Fibroblast of lung (primary cell): ENCODE data around the gene CDC25C. TPM values are rescaled to one million over a fixed set of nuclear protein-coding genes. Genes with fewer than 3 reads are reported as not detected.

Experiments
- DNase-seq, 2 donors: peaks; one replicate each; pipeline versions ENCODE4 v3.0.0 to v3.0.0-alpha.2; 2010; ENCODE audit warnings: low read depth in 2 of 2
- H2AFZ ChIP-seq: 2 replicates; pipeline ENCODE4 v1.5.1; 2012; ENCODE audit warnings: low read length, control low read depth, inconsistent platforms
- H3K27ac ChIP-seq: 2 replicates; pipeline ENCODE4 v1.5.1; 2011; ENCODE audit warnings: low read length, control low read depth; ENCODE audit not compliant: insufficient read depth
- H3K27me3 ChIP-seq: 2 replicates; pipeline ENCODE4 v1.5.1; 2011; ENCODE audit warnings: mild to moderate bottlenecking, low read length; ENCODE audit not compliant: control insufficient read depth, insufficient read depth
- H3K36me3 ChIP-seq: 2 replicates; pipeline ENCODE4 v1.5.1; 2011; ENCODE audit warnings: low read length; ENCODE audit not compliant: control insufficient read depth, insufficient read depth
- H3K4me1 ChIP-seq: 2 replicates; pipeline ENCODE4 v1.5.1; 2011; ENCODE audit warnings: low read length; ENCODE audit not compliant: control insufficient read depth, insufficient read depth; ENCODE audit errors: extremely low read depth
- H3K4me2 ChIP-seq: 2 replicates; pipeline ENCODE4 v1.5.1; 2011; ENCODE audit warnings: low read length, control low read depth; ENCODE audit not compliant: insufficient read depth; ENCODE audit errors: extremely low read depth
- H3K4me3 ChIP-seq, 4 experiments: fragments of 200-600 bp in 1 of 4; sonication (generic) in 1 of 4; replicated peaks in 1 of 4; 2 replicates each; pipeline ENCODE4 v1.5.1; 2011 to 2016; ENCODE audit warnings: low read length in 4 of 4, low read depth in 3 of 4, mild to moderate bottlenecking in 3 of 4, control low read depth in 2 of 4, inconsistent platforms in 1 of 4, mixed read lengths in 1 of 4; ENCODE audit not compliant: insufficient read depth in 1 of 4; ENCODE audit errors: control extremely low read depth in 1 of 4
- H3K79me2 ChIP-seq: 2 replicates; pipeline ENCODE4 v1.5.1; 2012; ENCODE audit warnings: mild to moderate bottlenecking, low read length, inconsistent platforms; ENCODE audit not compliant: control insufficient read depth, insufficient read depth
- H3K9ac ChIP-seq: 2 replicates; pipeline ENCODE4 v1.5.1; 2011; ENCODE audit warnings: mild to moderate bottlenecking, low read length, control low read depth; ENCODE audit not compliant: insufficient read depth
- H3K9me3 ChIP-seq: 2 replicates; pipeline ENCODE4 v1.5.1; 2012; ENCODE audit warnings: low read depth, low read length; ENCODE audit not compliant: control insufficient read depth, insufficient read depth
- H4K20me1 ChIP-seq: 2 replicates; pipeline ENCODE4 v1.5.1; 2011; ENCODE audit warnings: low read length; ENCODE audit not compliant: control insufficient read depth, insufficient read depth; ENCODE audit errors: extremely low read depth
- CTCF ChIP-seq, 2 donors: IDR thresholded peaks in 1 of 2; conservative IDR thresholded peaks in 1 of 2; 1 replicate in 1 of 2; 2 replicates in 1 of 2; pipeline ENCODE4 v1.5.1; 2011 to 2012; ENCODE audit warnings: low read length in 2 of 2, control low read depth in 1 of 2, inconsistent platforms in 1 of 2, low read depth in 1 of 2, mild to moderate bottlenecking in 1 of 2
- EZH2 ChIP-seq: IDR thresholded peaks from 2 replicates; pipeline ENCODE4 v1.5.1; 2012; ENCODE audit warnings: low read length, control low read depth, mild to moderate bottlenecking; ENCODE audit errors: missing control alignments
- polyA plus RNA-seq, 2 donors: library from polyadenylated mRNA; depleted of rRNA in 1 of 2; stranded (reverse) in 1 of 2; unstranded in 1 of 2; fragments of >200 nt; gene quantifications; 2 replicates each; pipeline ENCODE4 v1.2.1, GENCODE V29; 2011 to 2012; ENCODE audit warnings: missing spikeins in 1 of 2
- total RNA-seq: library from RNA; depleted of rRNA; stranded (reverse); fragments of >200 nt; gene quantifications from 2 replicates; pipeline ENCODE4 v1.2.1, GENCODE V29; 2014

Gene CDC25C
- total and polyA plus RNA-seq, 2 donors (not counting 1 experiment from before 2014, with no cell fraction given) = 2.4 to 3.0 TPM

- TF ChIP-seq CTCF (conservative IDR thresholded peaks at IDR 0.05 in 1 of 2, IDR thresholded peaks at IDR 0.05 in 1 of 2; ENCODE audit: low read depth in 1 of 2, low read length in 2 of 2) (peak; percentile 96 to 99), EZH2 (no peak)
- Histone ChIP-seq H3K9ac (peak within 1 kb of the TSS; percentile 83), H4K20me1 (no peaks in the 10 kb centered on the region), H3K9me3 (peaks cover 3% of the 10 kb centered on the region), H3K79me2 (peaks cover 40% of the 10 kb centered on the region), H3K4me1 (no peaks in the 10 kb centered on the region), H3K36me3 (peaks cover 8% of the 10 kb centered on the region), H3K27me3 (no peaks in the 10 kb centered on the region), H3K4me3 (peak within 1 kb of the TSS; percentile 67 to 95 (median 84)), H3K4me2 (peak within 1 kb of the TSS; percentile 60), H3K27ac (peak within 1 kb of the TSS; percentile 73), H2AFZ (peak within 1 kb of the TSS; percentile 37)
- peak; percentile 72 to 84 for DNase-seq
These were observed 20.6 kb upstream of the CDC25C start, which contains the start of gene KDM3B for GRCh38 chr5:138352071-138352721. TSS of gene KDM3B (plus strand) at chr5:138352685. CDS start at chr5:138352796, 111 bp downstream.

- TF ChIP-seq CTCF (conservative IDR thresholded peaks at IDR 0.05 in 1 of 2, IDR thresholded peaks at IDR 0.05 in 1 of 2; ENCODE audit: low read depth in 1 of 2, low read length in 2 of 2) = no peak
These were observed 19.9 kb upstream of the CDC25C start for GRCh38 chr5:138351517-138351916.

GRCh38 chr5:138351056-138351455, 19.5 kb upstream of the CDC25C start:
- Histone ChIP-seq H3K4me1 (no peaks in the 10 kb centered on the region), H4K20me1 (no peaks in the 10 kb centered on the region), H3K4me2 (no peak overlapping the region), H3K36me3 (peaks cover 12% of the 10 kb centered on the region), H3K27me3 (no peaks in the 10 kb centered on the region), H3K9ac (no peak overlapping the region), H3K27ac (no peak overlapping the region), H3K4me3 (no peak overlapping the region), H3K9me3 (peaks cover 3% of the 10 kb centered on the region), H2AFZ (no peak overlapping the region), H3K79me2 (peaks cover 30% of the 10 kb centered on the region)
- TF ChIP-seq CTCF (conservative IDR thresholded peaks at IDR 0.05 in 1 of 2, IDR thresholded peaks at IDR 0.05 in 1 of 2; ENCODE audit: low read depth in 1 of 2, low read length in 2 of 2) = no peak
- TF ChIP-seq EZH2 = no peak
- peak; percentile 75 to 85 for DNase-seq

More at GRCh38 chr5:138351517-138351916, 19.9 kb upstream of the CDC25C start:
- Histone ChIP-seq H3K4me3 (no peak overlapping the region), H3K4me1 (no peaks in the 10 kb centered on the region), H3K79me2 (peaks cover 35% of the 10 kb centered on the region), H4K20me1 (no peaks in the 10 kb centered on the region), H3K9me3 (peaks cover 3% of the 10 kb centered on the region), H3K9ac (no peak overlapping the region), H2AFZ (no peak overlapping the region), H3K4me2 (no peak overlapping the region), H3K36me3 (peaks cover 11% of the 10 kb centered on the region), H3K27me3 (no peaks in the 10 kb centered on the region), H3K27ac (no peak overlapping the region)
- no peak for DNase-seq
